ENCODE results near the gene ABTB2.
A peak's percentile ranks its signal among the peaks of the same experiment; 100 is the strongest.

The ABTB2 gene

GRCh38 chr11:34166806-34167740, 190.7 kb downstream of the ABTB2 start:
- no peak overlapping the region for H3K4me3 ChIP-seq (ENCODE audit: low read depth, low read length)
- DNase-seq: no peak
- H3K27ac ChIP-seq: no peak overlapping the region
- no peaks in the 10 kb centered on the region for H3K27me3 ChIP-seq (ENCODE audit: insufficient read depth, low read depth, severe bottlenecking)
- peaks cover 72% of the 10 kb centered on the region for H3K36me3 ChIP-seq
- no peaks in the 10 kb centered on the region for H3K9me3 ChIP-seq (ENCODE audit: severe bottlenecking)
- TF ChIP-seq CTCF (IDR thresholded peaks at IDR 0.05; ENCODE audit: low read depth, low read length): no peak

GRCh38 chr11:34165786-34166555, 191.8 kb downstream of the ABTB2 start:
- DNase-seq: no peak
- H3K27me3 ChIP-seq (ENCODE audit: insufficient read depth, low read depth, severe bottlenecking): no peaks in the 10 kb centered on the region
- no peak overlapping the region for H3K4me3 ChIP-seq (ENCODE audit: low read depth, low read length)
- H3K9me3 ChIP-seq (ENCODE audit: severe bottlenecking): no peaks in the 10 kb centered on the region
- TF ChIP-seq CTCF (IDR thresholded peaks at IDR 0.05; ENCODE audit: low read depth, low read length): peak; percentile 22; the same call in 1 of the 2 replicates
- peaks cover 71% of the 10 kb centered on the region for H3K36me3 ChIP-seq
- no peak overlapping the region for H3K27ac ChIP-seq

- no peak for TF ChIP-seq CTCF (IDR thresholded peaks at IDR 0.05; ENCODE audit: low read depth, low read length)
- Histone ChIP-seq H3K27ac (no peak overlapping the region), H3K4me3 (ENCODE audit: low read depth, low read length) (no peak overlapping the region), H3K36me3 (peaks cover 65% of the 10 kb centered on the region), H3K27me3 (ENCODE audit: insufficient read depth, low read depth, severe bottlenecking) (no peaks in the 10 kb centered on the region), H3K9me3 (ENCODE audit: severe bottlenecking) (no peaks in the 10 kb centered on the region)
- DNase-seq: no peak
Observed at GRCh38 chr11:34165121-34165520, 192.7 kb downstream of the ABTB2 start.

- H3K27me3 ChIP-seq (ENCODE audit: insufficient read depth, low read depth, severe bottlenecking): no peaks in the 10 kb centered on the region
- DNase-seq: no peak
- no peaks in the 10 kb centered on the region for H3K9me3 ChIP-seq (ENCODE audit: severe bottlenecking)
- peaks cover 74% of the 10 kb centered on the region for H3K36me3 ChIP-seq
- TF ChIP-seq CTCF (IDR thresholded peaks at IDR 0.05; ENCODE audit: low read depth, low read length): no peak
- H3K4me3 ChIP-seq (ENCODE audit: low read depth, low read length): no peak overlapping the region
- no peak overlapping the region for H3K27ac ChIP-seq
Observed at GRCh38 chr11:34162856-34163255, 195.0 kb downstream of the ABTB2 start.

GRCh38 chr11:34162493-34162820, 195.4 kb downstream of the ABTB2 start:
- TF ChIP-seq CTCF (IDR thresholded peaks at IDR 0.05; ENCODE audit: low read depth, low read length): no peak
- no peak overlapping the region for H3K4me3 ChIP-seq (ENCODE audit: low read depth, low read length)
- H3K27ac ChIP-seq: no peak overlapping the region
- H3K9me3 ChIP-seq (ENCODE audit: severe bottlenecking): no peaks in the 10 kb centered on the region
- H3K27me3 ChIP-seq (ENCODE audit: insufficient read depth, low read depth, severe bottlenecking): no peaks in the 10 kb centered on the region
- peaks cover 74% of the 10 kb centered on the region for H3K36me3 ChIP-seq
- no peak for DNase-seq

Measured in WERI-Rb-1 (cell line).